Measurements from ENCODE around the gene NEK2.
"Not testable (repeated sequence)": the region's sequence is repeated elsewhere in the genome, so short reads cannot be mapped to it uniquely, and the experiment has no call there.

Gene NEK2

GRCh38 chr1:211695135-211695816 lies 19.9 kb upstream of the NEK2 start:
- no peak for DNase-seq (ENCODE audit: low read depth in 3 of 3)

- DNase-seq (ENCODE audit: low read depth in 3 of 3), result not testable (repeated sequence)
These were observed 18.5 kb upstream of the NEK2 start for GRCh38 chr1:211693911-211694310.

- DNase-seq (ENCODE audit: low read depth in 3 of 3), result no peak
These were observed 13.0 kb upstream of the NEK2 start for GRCh38 chr1:211688421-211688820.

GRCh38 chr1:211687462-211688215 lies 12.2 kb upstream of the NEK2 start:
- DNase-seq (ENCODE audit: low read depth in 3 of 3), result no peak

DNA sequence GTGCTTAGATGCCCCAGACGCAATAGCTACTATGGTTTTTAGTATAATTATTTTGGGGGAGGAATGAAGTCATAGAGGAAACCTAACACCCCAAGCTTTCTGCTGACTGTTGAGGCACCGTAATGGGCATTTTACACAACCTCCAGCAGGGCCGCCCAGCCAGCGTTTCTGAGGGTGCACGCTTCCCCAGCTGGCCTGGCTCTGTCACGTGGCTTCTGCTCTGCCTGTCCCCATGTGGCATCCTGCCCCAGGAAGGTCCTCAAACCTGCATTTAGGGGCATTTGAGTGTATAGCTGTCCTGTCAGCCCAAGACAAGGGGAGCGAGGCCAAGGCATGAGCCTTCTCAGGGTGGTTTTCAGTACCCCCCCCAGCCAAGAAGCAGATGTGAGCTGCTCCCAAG lies 10.4 kb upstream of the NEK2 start:
- no peak for DNase-seq (ENCODE audit: low read depth in 3 of 3)

DNA sequence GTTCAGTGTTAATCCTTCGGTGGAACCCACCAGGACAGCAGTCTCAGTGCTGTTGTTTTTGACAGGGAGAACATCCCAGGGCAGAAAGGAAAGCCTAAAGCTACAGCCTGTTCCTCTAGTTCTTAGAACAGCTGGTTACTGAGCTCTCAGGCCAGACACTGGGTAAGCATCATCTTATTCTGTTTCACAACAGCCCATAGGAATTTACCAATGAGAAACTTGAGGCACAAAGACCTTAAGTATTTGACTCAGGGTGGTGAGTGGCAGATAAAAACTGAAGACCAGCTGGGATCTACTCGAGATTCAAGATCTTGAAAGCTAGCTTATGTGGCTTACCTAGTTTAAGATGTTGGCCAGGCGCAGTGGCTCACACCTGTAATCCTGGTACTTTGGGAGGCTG lies 9.4 kb upstream of the NEK2 start:
- no peak for DNase-seq (ENCODE audit: low read depth in 3 of 3)

- no peak for DNase-seq (ENCODE audit: low read depth in 3 of 3)
These were observed 8.9 kb upstream of the NEK2 start for GRCh38 chr1:211684331-211684730.

DNA sequence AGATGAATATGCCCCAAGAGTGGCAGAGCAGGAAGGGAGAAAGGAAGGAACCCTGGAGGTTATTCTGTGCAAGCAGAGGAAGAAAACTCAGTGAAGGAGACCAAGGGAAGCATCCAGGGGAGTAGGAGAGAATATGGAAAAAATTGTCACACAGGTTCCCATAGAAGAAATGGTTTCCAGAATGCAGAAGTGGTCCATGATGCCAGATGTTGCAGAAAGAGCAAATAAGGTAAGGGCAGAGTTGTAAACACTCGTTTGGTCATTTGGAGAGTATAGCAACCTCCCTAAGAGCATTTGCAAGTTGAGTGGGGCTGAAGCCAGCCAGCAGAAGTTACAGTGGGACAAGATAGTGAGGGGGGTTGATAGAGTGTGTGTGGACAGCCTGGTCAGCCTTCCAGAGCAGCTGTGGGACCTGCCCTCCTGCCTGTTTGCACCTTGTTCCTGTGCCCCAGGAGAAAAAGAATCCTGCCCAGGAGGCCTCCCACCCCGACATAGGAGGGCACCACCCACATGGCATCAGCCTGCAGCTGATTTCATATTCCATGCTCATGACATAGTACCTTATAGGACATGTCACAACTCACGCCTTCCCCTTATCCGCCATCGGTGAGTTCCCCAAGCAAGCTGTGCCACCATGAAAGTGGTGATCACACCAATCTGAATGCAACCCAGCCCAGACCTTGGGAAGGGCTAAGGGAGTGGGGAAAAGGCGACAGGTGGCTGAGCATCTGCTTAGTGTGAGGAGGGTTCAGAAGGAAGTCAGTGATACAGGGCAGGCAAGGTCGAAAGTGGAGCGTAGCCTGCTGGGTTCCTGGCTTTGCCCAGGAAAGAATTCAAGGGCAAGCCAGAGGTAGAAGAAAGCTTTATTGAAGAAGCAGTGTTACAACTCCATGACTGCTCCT lies 8.2 kb upstream of the NEK2 start:
- no peak for DNase-seq (ENCODE audit: low read depth in 3 of 3)

- not testable (repeated sequence) for DNase-seq (ENCODE audit: low read depth in 3 of 3)
These were observed 6.8 kb upstream of the NEK2 start for GRCh38 chr1:211682186-211682585.

DNA sequence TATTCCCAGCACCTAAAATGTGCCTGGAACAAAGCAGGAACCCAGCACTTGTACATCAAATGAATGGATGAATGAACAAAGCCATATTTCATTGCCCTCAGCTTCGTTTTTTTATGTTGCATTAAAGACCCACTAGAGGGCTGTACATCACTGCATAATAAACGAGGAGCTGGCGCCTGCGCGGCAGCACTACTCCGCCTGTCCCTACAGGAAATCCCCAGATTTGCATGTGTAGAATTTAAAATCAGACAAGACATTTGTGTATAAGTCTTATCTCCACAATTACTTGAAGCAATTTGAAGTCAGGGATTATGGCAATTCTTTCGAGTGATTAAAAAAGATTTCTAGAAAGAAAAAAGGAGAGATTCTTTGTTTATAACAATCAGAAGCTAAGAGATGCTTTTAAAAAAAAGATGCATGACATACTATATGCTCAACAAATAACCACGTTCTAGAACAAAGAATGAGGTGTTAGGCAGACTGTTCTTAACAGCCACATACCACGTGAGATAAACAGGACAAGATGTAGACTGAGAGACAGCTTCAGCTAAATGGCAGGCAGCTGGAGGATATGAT lies 5.4 kb upstream of the NEK2 start:
- peak; percentile 42 to 70 (median 47) for DNase-seq (ENCODE audit: low read depth in 3 of 3)

DNA sequence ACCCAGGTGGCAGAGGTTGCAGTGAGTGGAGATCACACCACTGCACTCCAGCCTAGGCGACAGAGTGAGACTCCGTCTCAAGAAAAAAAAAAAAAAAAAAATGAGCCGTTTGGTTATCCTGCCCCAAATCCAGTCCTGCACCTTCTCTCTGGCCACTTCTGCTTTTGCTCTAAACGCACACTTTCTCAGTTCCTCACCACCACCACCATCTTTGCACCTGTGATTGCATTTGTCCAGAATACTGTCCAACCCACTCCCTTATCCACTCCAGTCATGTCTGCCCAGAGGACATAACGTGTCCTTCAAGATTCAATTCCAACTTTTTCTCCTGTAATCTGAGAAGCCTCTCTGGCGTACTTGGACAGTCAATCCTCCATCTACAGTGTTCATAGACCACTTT lies 2.2 kb upstream of the NEK2 start:
- DNase-seq (ENCODE audit: low read depth in 3 of 3), result no peak

DNA sequence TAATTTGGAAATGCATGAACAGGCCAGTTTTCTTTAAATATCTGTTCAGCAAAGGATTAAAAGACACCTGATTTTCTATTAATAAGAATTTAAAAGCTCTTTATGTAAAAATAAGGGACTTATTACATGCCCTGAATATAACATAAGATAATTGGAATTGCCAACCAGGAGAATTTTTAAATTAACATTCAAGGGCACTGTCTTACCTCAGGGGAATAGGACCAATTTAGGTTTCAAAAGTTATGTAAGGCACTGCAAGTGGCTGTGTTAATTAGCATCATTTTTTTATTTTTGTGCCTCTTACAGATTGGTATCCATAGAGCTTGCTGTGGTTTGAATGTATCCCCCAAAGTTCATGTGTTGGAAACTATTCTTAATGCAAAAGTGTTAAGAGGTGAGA lies 1.3 kb upstream of the NEK2 start:
- DNase-seq (ENCODE audit: low read depth in 3 of 3), result no peak

- DNase-seq (ENCODE audit: low read depth in 3 of 3), result no peak
These were observed 724 bp upstream of the NEK2 start for GRCh38 chr1:211676106-211676583.

DNA sequence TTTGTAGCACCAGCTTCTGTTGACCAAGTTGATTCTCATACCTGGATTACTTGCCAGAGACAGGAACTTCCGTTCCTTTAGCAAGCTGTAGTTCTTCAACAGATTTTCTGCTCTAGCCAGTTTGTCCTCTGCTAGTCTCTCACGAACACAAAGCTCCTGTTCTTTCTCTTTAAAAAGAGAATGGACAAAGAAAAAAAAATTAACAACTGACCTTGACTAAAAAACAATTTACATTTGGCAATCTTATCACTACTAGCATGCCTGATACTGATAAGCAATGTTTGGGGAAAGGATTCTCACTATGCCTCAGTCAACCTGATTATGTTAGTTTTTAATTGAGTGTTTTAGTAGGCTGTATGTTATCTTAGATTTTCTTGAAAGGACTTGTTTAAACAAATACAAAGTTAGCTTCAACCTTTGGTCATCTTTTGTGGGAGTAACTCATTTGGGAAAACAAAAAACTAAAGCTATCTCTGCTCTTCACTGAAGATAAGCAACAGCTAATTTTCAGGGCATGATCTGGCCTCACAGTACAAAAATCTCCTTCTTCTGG lies 8.3 kb downstream of the NEK2 start:
- no peak for DNase-seq (ENCODE audit: low read depth in 3 of 3)

- DNase-seq (ENCODE audit: low read depth in 3 of 3), result no peak
These were observed 14.7 kb downstream of the NEK2 start for GRCh38 chr1:211660718-211661222.

DNA sequence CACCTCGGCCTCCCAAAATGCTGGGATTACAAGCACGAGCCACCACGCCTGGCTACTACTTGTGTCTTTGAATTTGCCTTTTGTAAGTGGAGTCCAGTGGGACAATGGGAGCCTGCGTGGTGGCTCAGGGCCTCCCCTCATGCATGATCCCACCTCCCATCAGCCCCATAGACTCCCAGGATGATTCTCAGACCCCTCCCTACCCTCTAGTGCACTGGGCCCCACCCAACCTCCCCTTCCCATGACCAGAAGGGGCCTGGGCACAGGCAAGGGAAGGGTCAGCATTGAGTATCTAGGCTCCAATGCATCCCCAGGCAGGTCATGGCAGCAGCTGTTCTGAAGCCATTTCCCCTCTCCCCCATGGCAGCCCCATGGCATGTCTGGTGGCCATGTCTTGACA lies 18.7 kb downstream of the NEK2 start:
- DNase-seq (ENCODE audit: low read depth in 3 of 3), result no peak

DNA sequence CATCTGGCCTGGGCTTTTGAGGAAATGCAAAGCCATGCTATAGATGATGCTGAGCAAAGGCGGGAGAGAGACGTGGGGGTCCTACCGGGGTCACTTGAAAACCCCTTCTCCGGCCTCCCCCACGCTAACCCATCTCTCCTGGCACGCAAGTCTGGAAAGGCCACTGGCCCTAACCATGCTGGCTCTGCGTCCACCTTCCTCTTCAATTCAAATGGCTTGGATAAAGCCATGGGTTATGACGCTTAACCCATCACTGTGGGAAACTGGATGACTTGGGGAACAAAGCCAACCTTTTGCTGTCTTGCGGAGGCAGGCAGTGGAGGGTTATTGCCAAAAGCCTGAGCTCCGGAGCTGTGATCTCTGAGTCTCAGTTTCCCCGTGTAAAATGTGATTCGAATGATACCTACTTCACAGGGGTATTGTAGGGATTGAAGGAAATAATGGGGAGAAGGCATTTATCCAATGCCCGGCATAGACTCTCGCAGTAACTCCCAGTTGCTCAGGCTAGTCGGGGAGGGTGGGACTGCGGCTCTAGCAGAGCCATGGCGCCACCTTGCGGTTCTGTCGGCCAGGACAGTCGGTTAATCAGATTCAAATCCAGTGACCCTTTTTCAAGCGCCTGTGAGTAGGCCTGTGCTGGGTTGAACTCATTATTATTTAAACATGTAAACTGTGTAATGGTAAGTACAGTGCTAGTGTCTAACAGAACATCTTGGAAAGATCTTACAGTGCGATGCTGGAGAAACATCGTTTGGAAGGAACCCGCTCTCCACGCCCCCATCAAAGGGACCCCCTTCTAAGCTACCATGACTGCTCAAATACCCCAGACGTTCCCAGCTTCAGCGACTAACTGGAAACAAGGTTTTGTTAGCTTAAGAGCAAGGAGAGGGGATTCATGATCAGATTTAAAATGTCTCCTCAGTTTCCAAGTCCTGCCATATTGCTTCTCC lies 20.3 kb downstream of the NEK2 start:
- peak; percentile 69 to 82 (median 70) for DNase-seq (ENCODE audit: low read depth in 3 of 3)

GRCh38 chr1:211653959-211654496 lies 21.4 kb downstream of the NEK2 start:
- DNase-seq (ENCODE audit: low read depth in 3 of 3), result no peak

GRCh38 chr1:211653293-211653692 lies 22.1 kb downstream of the NEK2 start:
- no peak for DNase-seq (ENCODE audit: low read depth in 3 of 3)

- no peak for DNase-seq (ENCODE audit: low read depth in 3 of 3)
These were observed 23.1 kb downstream of the NEK2 start for GRCh38 chr1:211652371-211652770.
